HG02610 (cell line): ENCODE measurements around the gene ABHD15.
A peak's percentile ranks its signal among the peaks of the same experiment; 100 is the strongest.

Experiments used
- ATAC-seq: cut with Tn5 transposase; IDR thresholded peaks from one replicate; pipeline ENCODE4 v1.9.1; 2021; ENCODE audit warnings: mild to moderate bottlenecking, moderate library complexity; ENCODE audit not compliant: unreplicated experiment

ABHD15 gene

GRCh38 chr17:29566473-29567303 is at the start of gene ABHD15:
ABHD15 (minus strand) TSS chr17:29567037; CDS start chr17:29566966, 71 bp downstream.
- no peak for ATAC-seq

- ATAC-seq: peak; percentile 64
These were observed 48.9 kb upstream of the ABHD15 start for GRCh38 chr17:29615492-29616299.

- ATAC-seq: no peak
These were observed 48.2 kb upstream of the ABHD15 start for GRCh38 chr17:29615048-29615385.

GRCh38 chr17:29614349-29615047 is 47.7 kb upstream of the ABHD15 start:
- no peak for ATAC-seq

GRCh38 chr17:29613856-29614255 is 47.0 kb upstream of the ABHD15 start:
- no peak for ATAC-seq

GRCh38 chr17:29613352-29613837 is 46.6 kb upstream of the ABHD15 start:
- ATAC-seq: peak; percentile 35

GRCh38 chr17:29612404-29613280 is 45.8 kb upstream of the ABHD15 start:
- ATAC-seq: no peak

- no peak for ATAC-seq
These were observed 45.2 kb upstream of the ABHD15 start for GRCh38 chr17:29612094-29612403.

- ATAC-seq: no peak
These were observed 44.7 kb upstream of the ABHD15 start for GRCh38 chr17:29611351-29612093.

GRCh38 chr17:29610395-29610794 is 43.6 kb upstream of the ABHD15 start:
- ATAC-seq: no peak

GRCh38 chr17:29608986-29609385 is 42.1 kb upstream of the ABHD15 start:
- no peak for ATAC-seq

GRCh38 chr17:29607557-29608195 is 40.8 kb upstream of the ABHD15 start:
- no peak for ATAC-seq

GRCh38 chr17:29603109-29603674 is 36.4 kb upstream of the ABHD15 start:
- no peak for ATAC-seq

- no peak for ATAC-seq
These were observed 30.7 kb upstream of the ABHD15 start for GRCh38 chr17:29597361-29598172.

GRCh38 chr17:29596811-29597210 is 30.0 kb upstream of the ABHD15 start:
- ATAC-seq: no peak

- no peak for ATAC-seq
These were observed 29.3 kb upstream of the ABHD15 start for GRCh38 chr17:29595943-29596774.
